ENCODE data around the gene BCLAF1. TPM values are rescaled to one million over a fixed set of nuclear protein-coding genes. Genes with fewer than 3 reads are reported as not detected.

BCLAF1 gene
- total RNA-seq, 1 donor from 2014 or later, result 241 TPM

DNA sequence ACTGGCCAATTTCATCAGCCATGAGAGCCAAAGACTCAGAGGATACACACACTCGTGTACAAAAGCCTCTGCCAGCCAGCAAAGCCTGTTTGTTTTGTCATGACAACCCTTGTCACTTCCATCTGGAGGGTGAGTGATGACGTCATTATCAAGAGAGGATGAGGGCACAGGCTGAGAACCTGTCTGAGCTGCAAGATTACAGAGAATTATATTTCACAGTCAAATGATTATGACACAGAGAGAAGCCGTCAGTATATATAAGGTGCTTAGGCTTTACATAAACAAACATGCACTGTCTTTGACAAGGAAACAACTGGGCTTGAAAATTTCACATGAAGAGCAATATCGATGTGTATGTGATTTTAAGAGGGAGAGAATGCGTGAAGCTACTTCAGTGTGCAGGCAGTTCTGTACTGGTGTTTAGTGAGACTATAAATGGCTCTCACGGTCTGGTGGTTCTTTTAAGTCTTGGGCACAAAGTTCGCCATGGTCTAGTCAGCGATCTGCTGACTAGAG lies 36.5 kb upstream of the BCLAF1 start:
- H3K4me3 Mint-ChIP-seq, result no peak overlapping the region
- no peaks in the 10 kb centered on the region for H3K36me3 Mint-ChIP-seq
- TF ChIP-seq, protein P1, sequence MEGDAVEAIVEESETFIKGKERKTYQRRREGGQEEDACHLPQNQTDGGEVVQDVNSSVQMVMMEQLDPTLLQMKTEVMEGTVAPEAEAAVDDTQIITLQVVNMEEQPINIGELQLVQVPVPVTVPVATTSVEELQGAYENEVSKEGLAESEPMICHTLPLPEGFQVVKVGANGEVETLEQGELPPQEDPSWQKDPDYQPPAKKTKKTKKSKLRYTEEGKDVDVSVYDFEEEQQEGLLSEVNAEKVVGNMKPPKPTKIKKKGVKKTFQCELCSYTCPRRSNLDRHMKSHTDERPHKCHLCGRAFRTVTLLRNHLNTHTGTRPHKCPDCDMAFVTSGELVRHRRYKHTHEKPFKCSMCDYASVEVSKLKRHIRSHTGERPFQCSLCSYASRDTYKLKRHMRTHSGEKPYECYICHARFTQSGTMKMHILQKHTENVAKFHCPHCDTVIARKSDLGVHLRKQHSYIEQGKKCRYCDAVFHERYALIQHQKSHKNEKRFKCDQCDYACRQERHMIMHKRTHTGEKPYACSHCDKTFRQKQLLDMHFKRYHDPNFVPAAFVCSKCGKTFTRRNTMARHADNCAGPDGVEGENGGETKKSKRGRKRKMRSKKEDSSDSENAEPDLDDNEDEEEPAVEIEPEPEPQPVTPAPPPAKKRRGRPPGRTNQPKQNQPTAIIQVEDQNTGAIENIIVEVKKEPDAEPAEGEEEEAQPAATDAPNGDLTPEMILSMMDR (IDR thresholded peaks at IDR 0.05; ENCODE audit: unreplicated experiment), result no peak
- peaks cover 4% of the 10 kb centered on the region for H3K4me1 Mint-ChIP-seq
- no peaks in the 10 kb centered on the region for H3K27me3 Mint-ChIP-seq (ENCODE audit: low read depth)
- H3K27ac Mint-ChIP-seq, result no peak overlapping the region
- no peaks in the 10 kb centered on the region for H3K9me3 Mint-ChIP-seq
- no peak for DNase-seq (ENCODE audit: low spot score in 2 of 2, unreplicated experiment in 2 of 2)

DNA sequence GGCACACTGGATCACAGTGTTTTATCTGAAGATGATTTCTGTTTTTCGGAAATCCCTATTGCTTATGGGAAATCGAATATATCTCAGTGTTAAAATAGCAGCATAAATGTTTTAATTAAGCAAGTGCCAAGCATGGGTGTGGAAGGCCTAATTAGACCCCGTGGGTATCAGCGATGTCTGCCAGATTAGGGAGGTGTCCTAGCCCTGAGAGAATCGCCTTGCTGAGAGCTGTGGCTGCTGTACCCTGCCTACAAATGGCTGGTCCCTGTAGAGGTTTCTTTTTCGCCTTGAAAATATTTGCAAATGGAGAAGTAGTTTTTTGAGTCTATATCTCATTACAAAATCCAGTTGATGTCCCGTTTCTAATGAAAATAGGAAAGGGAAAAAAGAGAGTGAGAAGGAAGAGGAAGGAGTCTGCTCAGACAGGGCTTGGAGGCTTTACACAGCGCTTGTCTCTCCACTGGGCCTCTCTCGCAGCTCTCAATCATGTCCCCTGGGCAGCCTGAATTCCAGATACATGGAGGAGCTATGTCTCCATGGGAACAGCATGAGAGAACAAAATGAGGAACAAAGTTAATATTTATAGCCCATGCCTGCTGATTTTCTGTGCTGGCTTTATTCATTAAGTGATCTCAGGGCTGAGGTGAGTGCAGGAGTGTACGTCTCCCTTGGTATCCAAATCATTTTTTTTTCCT lies 35.2 kb upstream of the BCLAF1 start:
- TF ChIP-seq, protein P1 (IDR thresholded peaks at IDR 0.05; ENCODE audit: unreplicated experiment), result no peak
- no peak for DNase-seq (ENCODE audit: low spot score in 2 of 2, unreplicated experiment in 2 of 2)
- H3K27ac Mint-ChIP-seq, result no peak overlapping the region
- H3K27me3 Mint-ChIP-seq (ENCODE audit: low read depth), result no peaks in the 10 kb centered on the region
- no peak overlapping the region for H3K4me3 Mint-ChIP-seq
- H3K9me3 Mint-ChIP-seq, result no peaks in the 10 kb centered on the region
- H3K4me1 Mint-ChIP-seq, result peaks cover 4% of the 10 kb centered on the region
- H3K36me3 Mint-ChIP-seq, result no peaks in the 10 kb centered on the region

DNA sequence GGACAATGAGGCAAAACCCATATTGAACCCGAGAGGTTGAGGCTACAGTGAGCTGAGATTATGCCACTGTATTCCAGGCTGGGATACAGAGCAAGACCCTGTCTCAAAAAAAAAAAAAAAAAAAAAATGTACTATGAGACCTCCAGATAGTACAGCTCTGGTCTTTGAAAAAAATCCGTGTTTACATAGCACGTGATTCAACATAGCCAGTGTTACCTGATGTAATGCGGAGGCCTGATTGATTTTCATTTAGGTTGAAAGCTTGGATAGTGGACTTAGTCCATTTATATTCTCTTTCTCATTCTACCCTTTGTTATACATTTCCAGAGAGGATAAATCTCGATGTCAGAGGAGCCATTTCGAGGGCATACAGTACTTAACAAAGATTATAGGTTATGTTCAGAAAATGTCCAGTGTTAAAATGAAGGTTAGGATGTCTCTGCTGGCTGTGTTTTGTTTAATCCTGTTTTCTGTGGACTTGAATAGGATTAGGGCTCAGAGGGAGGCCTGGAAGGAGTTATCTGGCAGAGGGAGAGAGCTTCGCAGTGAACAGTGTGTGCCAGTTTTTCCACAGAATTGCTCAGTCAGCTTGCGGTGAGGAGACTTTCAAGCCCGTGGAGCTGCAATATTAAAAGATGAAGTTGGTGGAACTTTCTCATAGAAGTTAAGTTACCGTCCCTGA lies 33.9 kb upstream of the BCLAF1 start:
- no peak overlapping the region for H3K4me3 Mint-ChIP-seq

DNA sequence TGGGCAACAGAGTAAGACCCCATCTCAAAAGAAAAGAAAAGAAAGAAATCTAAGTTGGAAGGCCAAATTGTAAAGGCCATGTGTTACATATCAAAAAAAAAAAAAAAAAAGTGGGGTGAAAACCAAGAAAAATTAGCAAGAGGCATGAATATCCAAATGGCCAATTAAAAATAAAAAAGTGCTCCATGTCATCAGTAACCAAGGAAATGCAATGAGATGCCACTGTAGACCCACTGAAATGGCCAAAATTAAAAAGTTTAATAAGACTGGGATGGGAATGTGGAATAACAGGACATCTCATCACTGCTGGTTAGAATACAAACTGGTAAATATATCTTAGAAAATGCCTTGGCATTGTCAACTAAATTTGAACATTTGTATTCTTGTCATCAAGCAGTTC lies 30.1 kb upstream of the BCLAF1 start:
- TF ChIP-seq, protein P1 (IDR thresholded peaks at IDR 0.05; ENCODE audit: unreplicated experiment), result no peak
- Mint-ChIP-seq H3K27me3 (ENCODE audit: low read depth) (no peaks in the 10 kb centered on the region), H3K36me3 (no peaks in the 10 kb centered on the region), H3K4me3 (no peak overlapping the region), H3K27ac (no peak overlapping the region), H3K4me1 (peaks cover 13% of the 10 kb centered on the region), H3K9me3 (no peaks in the 10 kb centered on the region)
- no peak for DNase-seq (ENCODE audit: low spot score in 2 of 2, unreplicated experiment in 2 of 2)

More for the DNA sequence above, 33.9 kb upstream of the BCLAF1 start:
- Mint-ChIP-seq H3K27ac (no peak overlapping the region), H3K27me3 (ENCODE audit: low read depth) (no peaks in the 10 kb centered on the region), H3K9me3 (no peaks in the 10 kb centered on the region), H3K4me1 (peaks cover 4% of the 10 kb centered on the region), H3K36me3 (no peaks in the 10 kb centered on the region)
- no peak for DNase-seq (ENCODE audit: low spot score in 2 of 2, unreplicated experiment in 2 of 2)
- TF ChIP-seq, protein P1 (IDR thresholded peaks at IDR 0.05; ENCODE audit: unreplicated experiment), result no peak

DNA sequence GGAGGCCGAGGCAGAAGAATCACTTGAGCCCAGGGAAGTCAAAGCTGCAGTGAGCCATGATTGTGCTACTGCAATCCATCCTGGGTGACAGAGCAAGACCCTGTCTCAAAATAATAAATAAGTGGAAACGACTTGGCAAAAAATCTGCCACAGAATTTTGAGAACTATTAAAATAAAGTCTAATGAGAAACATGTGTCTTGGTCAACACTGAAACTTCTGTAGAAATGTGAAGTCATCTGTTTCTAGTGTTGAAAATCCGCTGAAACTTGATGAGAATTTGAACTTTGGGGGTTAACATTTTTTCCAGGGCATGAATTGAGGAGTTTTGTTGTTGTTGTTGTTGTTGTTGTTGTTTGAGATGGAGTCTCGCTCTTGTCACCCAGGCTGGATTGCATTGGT lies 29.0 kb upstream of the BCLAF1 start:
- Mint-ChIP-seq H3K4me1 (peaks cover 10% of the 10 kb centered on the region), H3K27ac (no peak overlapping the region), H3K36me3 (no peaks in the 10 kb centered on the region), H3K27me3 (ENCODE audit: low read depth) (no peaks in the 10 kb centered on the region), H3K9me3 (no peaks in the 10 kb centered on the region), H3K4me3 (no peak overlapping the region)
- DNase-seq (ENCODE audit: low spot score in 2 of 2, unreplicated experiment in 2 of 2), result no peak
- TF ChIP-seq, protein P1 (IDR thresholded peaks at IDR 0.05; ENCODE audit: unreplicated experiment), result no peak

All from mesothelial cell of epicardium (in vitro differentiated cells).